H9 (cell line): ENCODE data around the gene BCHE. TPM values are rescaled to one million over a fixed set of nuclear protein-coding genes. Genes with fewer than 3 reads are reported as not detected.

Experiments
- DNase-seq: peaks from one replicate; pipeline ENCODE4 v3.0.0-alpha.2; 2017
- H2AFZ ChIP-seq: one replicate; pipeline ENCODE4 v1.6.1; 2013; ENCODE audit warnings: mild to moderate bottlenecking, low read length, control low read depth, moderate library complexity
- H2AK5ac ChIP-seq: 2 replicates; pipeline ENCODE4 v1.6.1; 2013; ENCODE audit warnings: low read length, control low read depth, mixed read lengths; ENCODE audit not compliant: insufficient read length
- H2BK120ac ChIP-seq: one replicate; pipeline ENCODE4 v1.6.1; 2013; ENCODE audit warnings: low read depth, mild to moderate bottlenecking, low read length, control low read depth, inconsistent platforms; ENCODE audit not compliant: poor library complexity, severe bottlenecking
- H2BK12ac ChIP-seq: 2 replicates; pipeline ENCODE4 v1.6.1; 2013; ENCODE audit warnings: low read length, control low read depth, mixed read lengths, low read depth; ENCODE audit not compliant: insufficient read length
- H2BK15ac ChIP-seq: 2 replicates; pipeline ENCODE4 v1.6.1; 2013; ENCODE audit warnings: low read depth, low read length, control low read depth
- H2BK20ac ChIP-seq: one replicate; pipeline ENCODE4 v1.6.1; 2013; ENCODE audit warnings: low read depth, mild to moderate bottlenecking, low read length, control low read depth, inconsistent platforms; ENCODE audit not compliant: poor library complexity, severe bottlenecking
- H2BK5ac ChIP-seq: 2 replicates; pipeline ENCODE4 v1.6.1; 2013; ENCODE audit warnings: low read length, control low read depth, mixed read lengths; ENCODE audit not compliant: insufficient read length
- H3K14ac ChIP-seq: 2 replicates; pipeline ENCODE4 v1.6.1; 2013; ENCODE audit warnings: low read length, control low read depth; ENCODE audit not compliant: insufficient read depth
- H3K18ac ChIP-seq: 2 replicates; pipeline ENCODE4 v1.6.1; 2013; ENCODE audit warnings: low read depth, mild to moderate bottlenecking, mixed read lengths, low read length, control low read depth; ENCODE audit not compliant: insufficient read length
- H3K23ac ChIP-seq: 2 replicates; pipeline ENCODE4 v1.6.1; 2013; ENCODE audit warnings: low read length, control low read depth, mixed read lengths, low read depth; ENCODE audit not compliant: insufficient read length
- H3K23me2 ChIP-seq: 2 replicates; pipeline ENCODE4 v1.6.1; 2013; ENCODE audit warnings: low read depth, mild to moderate bottlenecking, mixed read lengths, low read length, control low read depth; ENCODE audit not compliant: insufficient read length, poor library complexity, severe bottlenecking
- H3K27ac ChIP-seq: 2 replicates; pipeline ENCODE4 v1.5.1; 2013; ENCODE audit warnings: low read length, control low read depth, mixed read lengths, low read depth; ENCODE audit not compliant: insufficient read length
- H3K27me3 ChIP-seq: 2 replicates; pipeline ENCODE4 v1.6.1; 2013; ENCODE audit warnings: low read length, control low read depth, inconsistent platforms; ENCODE audit not compliant: insufficient read depth
- H3K4ac ChIP-seq: 2 replicates; pipeline ENCODE4 v1.6.1; 2013; ENCODE audit warnings: low read depth, mild to moderate bottlenecking, control low read depth, inconsistent platforms, low read length, moderate library complexity
- H3K4me1 ChIP-seq: 2 replicates; pipeline ENCODE4 v1.6.1; 2013; ENCODE audit warnings: low read length, control low read depth, inconsistent platforms; ENCODE audit not compliant: insufficient read depth
- H3K4me2 ChIP-seq: 2 replicates; pipeline ENCODE4 v1.6.1; 2013; ENCODE audit warnings: low read length, control low read depth, mixed read lengths; ENCODE audit not compliant: insufficient read length, insufficient read depth
- H3K56ac ChIP-seq: 2 replicates; pipeline ENCODE4 v1.6.1; 2013; ENCODE audit warnings: low read depth, mild to moderate bottlenecking, mixed read lengths, low read length, control low read depth; ENCODE audit not compliant: insufficient read length
- H3K79me1 ChIP-seq: 2 replicates; pipeline ENCODE4 v1.6.1; 2013; ENCODE audit warnings: low read depth, mild to moderate bottlenecking, moderate library complexity, low read length, control low read depth, inconsistent platforms; ENCODE audit not compliant: insufficient read depth, poor library complexity, severe bottlenecking
- H3K79me2 ChIP-seq: 2 replicates; pipeline ENCODE4 v1.6.1; 2013; ENCODE audit warnings: low read length, control low read depth, inconsistent platforms; ENCODE audit not compliant: insufficient read depth
- H3K9ac ChIP-seq: 2 replicates; pipeline ENCODE4 v1.6.1; 2013; ENCODE audit warnings: low read length, control low read depth, mixed read lengths; ENCODE audit not compliant: insufficient read length; ENCODE audit errors: extremely low read depth
- H3K9me3 ChIP-seq: one replicate; pipeline ENCODE4 v1.6.1; 2013; ENCODE audit warnings: low read depth, low read length, inconsistent platforms; ENCODE audit not compliant: control insufficient read depth
- H3T11ph ChIP-seq: one replicate; pipeline ENCODE4 v1.6.1; 2013; ENCODE audit warnings: mild to moderate bottlenecking, low read length, control low read depth, inconsistent platforms
- H4K20me1 ChIP-seq: one replicate; pipeline ENCODE4 v1.6.1; 2013; ENCODE audit not compliant: control insufficient read depth, insufficient read length, insufficient read depth
- H4K5ac ChIP-seq: 2 replicates; pipeline ENCODE4 v1.6.1; 2013; ENCODE audit warnings: low read depth, mild to moderate bottlenecking, mixed read lengths, low read length, control low read depth; ENCODE audit not compliant: insufficient read length
- H4K8ac ChIP-seq: replicated peaks from 2 replicates; pipeline ENCODE4 v1.6.1; 2013; ENCODE audit warnings: low read length, control low read depth, mixed read lengths, low read depth; ENCODE audit not compliant: insufficient read length
- H4K91ac ChIP-seq: 2 replicates; pipeline ENCODE4 v1.6.1; 2013; ENCODE audit warnings: low read depth, mild to moderate bottlenecking, moderate library complexity, mixed read lengths, low read length, control low read depth; ENCODE audit not compliant: insufficient read length
- H3K27ac Mint-ChIP-seq, 3 experiments: 2 replicates in 2 of 3; 3 replicates in 1 of 3; pipeline ENCODE4 v1.8.0; 2020 to 2021; ENCODE audit warnings: mixed read lengths in 3 of 3, mild to moderate bottlenecking in 1 of 3, moderate library complexity in 1 of 3
- H3K27me3 Mint-ChIP-seq: 2 replicates; pipeline ENCODE4 v1.8.0; 2021; ENCODE audit warnings: low read depth, mild to moderate bottlenecking, moderate library complexity, mixed read lengths
- H3K36me3 Mint-ChIP-seq, 3 experiments: 2 replicates in 2 of 3; 3 replicates in 1 of 3; pipeline ENCODE4 v1.8.0; 2020 to 2021; ENCODE audit warnings: low read depth in 3 of 3, mixed read lengths in 3 of 3; ENCODE audit not compliant: insufficient read depth in 1 of 3
- H3K4me1 Mint-ChIP-seq, 2 experiments: 2 replicates each; pipeline ENCODE4 v1.8.0; 2020; ENCODE audit warnings: mixed read lengths in 2 of 2
- H3K4me3 Mint-ChIP-seq, 2 experiments: 2 replicates in 1 of 2; 3 replicates in 1 of 2; pipeline ENCODE4 v1.8.0; 2020 to 2021; ENCODE audit warnings: mild to moderate bottlenecking in 2 of 2, mixed read lengths in 2 of 2, moderate library complexity in 1 of 2
- H3K9me3 Mint-ChIP-seq, 2 experiments: 2 replicates in 1 of 2; 3 replicates in 1 of 2; pipeline ENCODE4 v1.8.0; 2020; ENCODE audit warnings: mild to moderate bottlenecking in 2 of 2, mixed read lengths in 2 of 2, moderate library complexity in 1 of 2
- WGBS: extraction: QIAGEN DNeasy Blood & Tissue Kit; methylation state at CpG from one replicate; pipeline ENCODE4 v1.1.7; 2013; ENCODE audit warnings: missing lambda C conversion rate, low lambda C conversion rate, mixed read lengths; ENCODE audit not compliant: insufficient read length; ENCODE audit errors: extremely low coverage; 5-methylcytosine and 5-hydroxymethylcytosine counted together
- total RNA-seq: library from RNA; stranded (reverse); gene quantifications from 2 replicates; pipeline ENCODE4 v1.2.1, GENCODE V29; 2021
- TF ChIP-seq, protein P1 (sequence below): fragments of 200-600 bp; sonication (generic); conservative IDR thresholded peaks from 3 replicates; pipeline ENCODE4 v1.8.0; 2021; ENCODE audit warnings: antibody characterized with exemption, mild to moderate bottlenecking

Gene BCHE
- total RNA-seq, 1 experiment from 2014 or later: 1.4 TPM

DNA sequence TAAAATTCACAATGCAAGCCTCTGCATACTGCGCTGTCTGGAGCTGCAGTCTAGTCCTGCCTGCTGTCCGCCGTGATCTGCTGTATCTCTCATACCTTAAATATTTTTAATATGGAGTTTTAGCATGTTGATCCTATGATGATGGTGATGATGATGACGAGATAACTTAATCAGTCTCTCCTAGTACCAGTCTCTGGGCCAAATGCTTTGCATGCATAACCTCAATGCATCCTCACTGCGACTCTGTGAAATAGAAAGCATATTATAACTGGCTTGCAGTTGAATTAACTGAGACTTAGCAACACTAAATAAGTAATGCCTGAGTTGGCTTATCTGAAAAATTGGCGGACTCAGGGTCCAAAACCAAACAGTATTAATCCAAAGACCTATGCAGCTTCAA is 38.4 kb upstream of the BCHE start:
- Histone ChIP-seq H3K23ac (no peak overlapping the region), H2BK20ac (no peak overlapping the region), H3K4ac (no peak overlapping the region), H2BK15ac (no peak overlapping the region), H2AFZ (no peak overlapping the region), H2AK5ac (no peak overlapping the region), H3K79me1 (no peaks in the 10 kb centered on the region), H3T11ph (no peak overlapping the region), H3K56ac (no peak overlapping the region), H2BK5ac (no peak overlapping the region), H4K5ac (no peak overlapping the region), H3K4me2 (no peak overlapping the region), H3K4me1 (no peaks in the 10 kb centered on the region), H3K79me2 (no peaks in the 10 kb centered on the region), H4K8ac (no peak overlapping the region), H3K23me2 (no peaks in the 10 kb centered on the region), H4K20me1 (no peaks in the 10 kb centered on the region), H3K27me3 (no peaks in the 10 kb centered on the region), H2BK120ac (no peak overlapping the region), H4K91ac (no peak overlapping the region), H2BK12ac (no peak overlapping the region), H3K9me3 (no peaks in the 10 kb centered on the region), H3K9ac (no peak overlapping the region), H3K18ac (no peak overlapping the region), H3K27ac (no peak overlapping the region), H3K14ac (no peak overlapping the region)
- no peak overlapping the region for H3K4me3 Mint-ChIP-seq
- no CpG with 5 or more reads among the region's 6 CpGs for WGBS
- H3K9me3 Mint-ChIP-seq: peaks cover under 1 to 5% of the 10 kb centered on the region in 2 experiments; a peak in 3 of 5 replicates
- TF ChIP-seq, protein P1, sequence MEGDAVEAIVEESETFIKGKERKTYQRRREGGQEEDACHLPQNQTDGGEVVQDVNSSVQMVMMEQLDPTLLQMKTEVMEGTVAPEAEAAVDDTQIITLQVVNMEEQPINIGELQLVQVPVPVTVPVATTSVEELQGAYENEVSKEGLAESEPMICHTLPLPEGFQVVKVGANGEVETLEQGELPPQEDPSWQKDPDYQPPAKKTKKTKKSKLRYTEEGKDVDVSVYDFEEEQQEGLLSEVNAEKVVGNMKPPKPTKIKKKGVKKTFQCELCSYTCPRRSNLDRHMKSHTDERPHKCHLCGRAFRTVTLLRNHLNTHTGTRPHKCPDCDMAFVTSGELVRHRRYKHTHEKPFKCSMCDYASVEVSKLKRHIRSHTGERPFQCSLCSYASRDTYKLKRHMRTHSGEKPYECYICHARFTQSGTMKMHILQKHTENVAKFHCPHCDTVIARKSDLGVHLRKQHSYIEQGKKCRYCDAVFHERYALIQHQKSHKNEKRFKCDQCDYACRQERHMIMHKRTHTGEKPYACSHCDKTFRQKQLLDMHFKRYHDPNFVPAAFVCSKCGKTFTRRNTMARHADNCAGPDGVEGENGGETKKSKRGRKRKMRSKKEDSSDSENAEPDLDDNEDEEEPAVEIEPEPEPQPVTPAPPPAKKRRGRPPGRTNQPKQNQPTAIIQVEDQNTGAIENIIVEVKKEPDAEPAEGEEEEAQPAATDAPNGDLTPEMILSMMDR: no peak
- no peaks in the 10 kb centered on the region; a peak in 1 of 4 replicates for H3K4me1 Mint-ChIP-seq
- H3K27ac Mint-ChIP-seq: no peak overlapping the region
- H3K27me3 Mint-ChIP-seq: no peaks in the 10 kb centered on the region
- H3K36me3 Mint-ChIP-seq: peaks cover 0 to 2% (median 0%) of the 10 kb centered on the region in 3 experiments; a peak in 3 of 7 replicates
- DNase-seq: no peak
